Trophoblast cell (in vitro differentiated cells and primary cell): ENCODE data around the gene H3-3A.

ENCODE experiments used
- DNase-seq, 2 donors: peaks; one replicate each; pipeline ENCODE4 v3.0.0-alpha.2; 2016
- H2AFZ ChIP-seq: 2 replicates; pipeline ENCODE4 v1.6.1; 2013; ENCODE audit warnings: low read length, moderate library complexity, mild to moderate bottlenecking; ENCODE audit not compliant: insufficient read depth, poor library complexity
- H2AK5ac ChIP-seq: 2 replicates; pipeline ENCODE4 v1.6.1; 2013; ENCODE audit warnings: mild to moderate bottlenecking, low read length
- H2BK120ac ChIP-seq: 2 replicates; pipeline ENCODE4 v1.6.1; 2013; ENCODE audit warnings: low read length, mild to moderate bottlenecking, moderate library complexity; ENCODE audit not compliant: insufficient read depth, poor library complexity
- H2BK12ac ChIP-seq: 2 replicates; pipeline ENCODE4 v1.6.1; 2013; ENCODE audit warnings: mild to moderate bottlenecking, low read length, moderate library complexity
- H2BK5ac ChIP-seq: 2 replicates; pipeline ENCODE4 v1.6.1; 2013; ENCODE audit warnings: low read length, low read depth, moderate library complexity, mild to moderate bottlenecking; ENCODE audit not compliant: poor library complexity
- H3K14ac ChIP-seq: 2 replicates; pipeline ENCODE4 v1.6.1; 2013; ENCODE audit warnings: mild to moderate bottlenecking, low read length
- H3K18ac ChIP-seq: 2 replicates; pipeline ENCODE4 v1.6.1; 2013; ENCODE audit warnings: mild to moderate bottlenecking, low read length
- H3K23ac ChIP-seq: 2 replicates; pipeline ENCODE4 v1.6.1; 2013; ENCODE audit warnings: low read length
- H3K27ac ChIP-seq: 2 replicates; pipeline ENCODE4 v1.5.1; 2013; ENCODE audit warnings: low read depth, mild to moderate bottlenecking, inconsistent platforms, low read length, moderate library complexity
- H3K27me3 ChIP-seq: 2 replicates; pipeline ENCODE4 v1.6.1; 2013; ENCODE audit warnings: inconsistent platforms, mild to moderate bottlenecking, low read length, moderate library complexity; ENCODE audit not compliant: insufficient read depth
- H3K36me3 ChIP-seq, 2 experiments: 1 replicate in 1 of 2; 2 replicates in 1 of 2; pipeline ENCODE4 v1.6.1; 2013; ENCODE audit warnings: low read length in 2 of 2, mild to moderate bottlenecking in 2 of 2, moderate library complexity in 1 of 2; ENCODE audit not compliant: insufficient read depth in 2 of 2, control insufficient read depth in 1 of 2
- H3K4ac ChIP-seq: 2 replicates; pipeline ENCODE4 v1.6.1; 2013; ENCODE audit warnings: low read depth, mild to moderate bottlenecking, low read length, moderate library complexity
- H3K4me1 ChIP-seq, 2 experiments: 1 replicate in 1 of 2; 2 replicates in 1 of 2; pipeline ENCODE4 v1.6.1; 2013; ENCODE audit warnings: low read length in 2 of 2, mild to moderate bottlenecking in 2 of 2, moderate library complexity in 1 of 2; ENCODE audit not compliant: insufficient read depth in 2 of 2, control insufficient read depth in 1 of 2
- H3K4me2 ChIP-seq: 2 replicates; pipeline ENCODE4 v1.6.1; 2013; ENCODE audit warnings: inconsistent platforms, mild to moderate bottlenecking, low read length, moderate library complexity
- H3K4me3 ChIP-seq: 2 replicates; pipeline ENCODE4 v1.5.1; 2013; ENCODE audit warnings: mild to moderate bottlenecking, low read depth, low read length, inconsistent platforms
- H3K79me1 ChIP-seq: one replicate; pipeline ENCODE4 v1.6.1; 2013; ENCODE audit warnings: low read length
- H3K79me2 ChIP-seq: 2 replicates; pipeline ENCODE4 v1.6.1; 2013; ENCODE audit warnings: low read length, mild to moderate bottlenecking; ENCODE audit not compliant: control insufficient read depth, insufficient read depth, poor library complexity
- H3K9ac ChIP-seq: 2 replicates; pipeline ENCODE4 v1.6.1; 2013; ENCODE audit warnings: mild to moderate bottlenecking, low read length
- H3K9me3 ChIP-seq: 2 replicates; pipeline ENCODE4 v1.6.1; 2013; ENCODE audit warnings: low read depth, mild to moderate bottlenecking, control low read depth, inconsistent platforms, low read length; ENCODE audit not compliant: insufficient read depth
- H4K12ac ChIP-seq: 2 replicates; pipeline ENCODE4 v1.6.1; 2013; ENCODE audit warnings: low read depth, mild to moderate bottlenecking, low read length, moderate library complexity
- H4K8ac ChIP-seq: 2 replicates; pipeline ENCODE4 v1.6.1; 2013; ENCODE audit warnings: low read depth, mild to moderate bottlenecking, low read length, moderate library complexity
- H4K91ac ChIP-seq: one replicate; pipeline ENCODE4 v1.6.1; 2013; ENCODE audit warnings: low read depth, mild to moderate bottlenecking, low read length, moderate library complexity
- WGBS: extraction: QIAGEN DNeasy Blood & Tissue Kit; methylation state at CpG from one replicate; pipeline ENCODE4 v1.1.7; 2013; ENCODE audit warnings: missing lambda C conversion rate; ENCODE audit not compliant: insufficient read length, insufficient coverage; ENCODE audit errors: extremely low coverage; 5-methylcytosine and 5-hydroxymethylcytosine counted together

The H3-3A gene

DNA sequence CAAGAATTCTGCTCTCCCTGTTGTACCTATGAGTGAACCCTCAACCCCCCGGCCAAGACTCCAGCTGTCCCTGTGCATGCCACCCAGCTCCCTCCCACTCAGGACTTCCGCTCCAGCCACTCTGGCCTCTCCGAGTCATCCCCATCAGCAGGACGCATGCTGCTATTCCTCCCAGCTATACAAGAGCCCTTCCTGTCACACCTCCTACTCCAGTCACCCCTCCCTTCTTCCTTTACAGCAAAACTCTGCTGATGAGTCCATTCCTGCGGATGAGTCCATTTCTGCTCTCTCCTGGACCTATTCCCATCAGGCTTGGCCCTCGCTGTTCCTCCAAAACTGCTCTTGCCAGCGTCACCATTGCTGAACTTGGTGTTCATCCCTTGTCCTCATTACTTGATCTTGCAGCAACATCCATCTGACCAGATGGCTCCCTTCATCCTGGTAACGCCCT, 42.2 kb downstream of the H3-3A start:
- no peak overlapping the region for H3K14ac ChIP-seq
- peaks cover 2% of the 10 kb centered on the region for H3K9me3 ChIP-seq

GRCh38 chr1:226107471-226108460, 45.2 kb downstream of the H3-3A start:
- peaks cover 12 to 20% of the 10 kb centered on the region in 2 experiments for H3K4me1 ChIP-seq
- H3K79me2 ChIP-seq = peaks cover 10% of the 10 kb centered on the region
- H3K4me3 ChIP-seq = no peak overlapping the region
- H2BK120ac ChIP-seq = peak overlapping the region; percentile 90
- H4K91ac ChIP-seq = peak overlapping the region; percentile 57
- peak overlapping the region; percentile 82 for H4K8ac ChIP-seq
- H2AK5ac ChIP-seq = peak overlapping the region; percentile 32
- H3K36me3 ChIP-seq = no peaks in the 10 kb centered on the region
- H3K27me3 ChIP-seq = no peaks in the 10 kb centered on the region
- H2BK5ac ChIP-seq = peak overlapping the region; percentile 86
- no CpG with 5 or more reads among the region's 3 CpGs for WGBS
- DNase-seq = peak in 1 of 2 donors; percentile 59
- peak overlapping the region; percentile 55 for H3K14ac ChIP-seq
- H3K4ac ChIP-seq = no peak overlapping the region
- peaks cover 16% of the 10 kb centered on the region for H3K79me1 ChIP-seq
- H3K9me3 ChIP-seq = peaks cover 4% of the 10 kb centered on the region
- no peak overlapping the region for H3K23ac ChIP-seq
- H4K12ac ChIP-seq = peak overlapping the region; percentile 12
- peak overlapping the region; percentile 54 for H2AFZ ChIP-seq
- no peak overlapping the region for H3K9ac ChIP-seq
- H3K18ac ChIP-seq = no peak overlapping the region
- peak overlapping the region; percentile 94 for H2BK12ac ChIP-seq
- no peak overlapping the region for H3K4me2 ChIP-seq
- peak overlapping the region; percentile 61 for H3K27ac ChIP-seq

More for the DNA sequence above, 42.2 kb downstream of the H3-3A start:
- Histone ChIP-seq H4K8ac (no peak overlapping the region), H3K4me2 (no peak overlapping the region), H2BK120ac (no peak overlapping the region), H3K23ac (no peak overlapping the region), H2AK5ac (no peak overlapping the region), H3K79me2 (no peaks in the 10 kb centered on the region), H3K9ac (no peak overlapping the region), H3K79me1 (peaks cover 6% of the 10 kb centered on the region), H3K4me3 (no peak overlapping the region), H3K27ac (no peak overlapping the region), H2BK5ac (no peak overlapping the region), H4K91ac (no peak overlapping the region), H4K12ac (no peak overlapping the region), H3K36me3 (no peaks in the 10 kb centered on the region), H3K4ac (no peak overlapping the region), H3K4me1 (peaks cover 14 to 15% of the 10 kb centered on the region in 2 experiments), H3K18ac (no peak overlapping the region), H2AFZ (no peak overlapping the region), H2BK12ac (no peak overlapping the region), H3K27me3 (no peaks in the 10 kb centered on the region)
- WGBS = no CpG with 5 or more reads among the region's 8 CpGs
- no peak for DNase-seq

GRCh38 chr1:226108935-226109828, 46.7 kb downstream of the H3-3A start:
- no peak for DNase-seq
- WGBS = no CpG with 5 or more reads among the region's 23 CpGs
- H3K27me3 ChIP-seq = no peaks in the 10 kb centered on the region
- H4K91ac ChIP-seq = peak overlapping the region; percentile 32
- H3K4me3 ChIP-seq = peak overlapping the region; percentile 72
- no peak overlapping the region for H2AK5ac ChIP-seq
- H2BK120ac ChIP-seq = no peak overlapping the region
- peaks cover 4% of the 10 kb centered on the region for H3K9me3 ChIP-seq
- H2AFZ ChIP-seq = peak overlapping the region; percentile 74
- H3K79me2 ChIP-seq = peaks cover 10% of the 10 kb centered on the region
- peak overlapping the region; percentile 96 for H3K4me2 ChIP-seq
- H3K14ac ChIP-seq = peak overlapping the region; percentile 9
- no peak overlapping the region for H2BK5ac ChIP-seq
- H2BK12ac ChIP-seq = peak overlapping the region; percentile 42
- H4K8ac ChIP-seq = peak overlapping the region; percentile 74
- peak overlapping the region; percentile 57 for H3K18ac ChIP-seq
- peaks cover 16% of the 10 kb centered on the region for H3K79me1 ChIP-seq
- H4K12ac ChIP-seq = peak overlapping the region; percentile 35
- peak overlapping the region; percentile 34 for H3K9ac ChIP-seq
- no peak overlapping the region for H3K27ac ChIP-seq
- no peaks in the 10 kb centered on the region for H3K36me3 ChIP-seq
- peak overlapping the region; percentile 20 for H3K4ac ChIP-seq
- peaks cover 12 to 20% of the 10 kb centered on the region in 2 experiments for H3K4me1 ChIP-seq
- no peak overlapping the region for H3K23ac ChIP-seq

DNA sequence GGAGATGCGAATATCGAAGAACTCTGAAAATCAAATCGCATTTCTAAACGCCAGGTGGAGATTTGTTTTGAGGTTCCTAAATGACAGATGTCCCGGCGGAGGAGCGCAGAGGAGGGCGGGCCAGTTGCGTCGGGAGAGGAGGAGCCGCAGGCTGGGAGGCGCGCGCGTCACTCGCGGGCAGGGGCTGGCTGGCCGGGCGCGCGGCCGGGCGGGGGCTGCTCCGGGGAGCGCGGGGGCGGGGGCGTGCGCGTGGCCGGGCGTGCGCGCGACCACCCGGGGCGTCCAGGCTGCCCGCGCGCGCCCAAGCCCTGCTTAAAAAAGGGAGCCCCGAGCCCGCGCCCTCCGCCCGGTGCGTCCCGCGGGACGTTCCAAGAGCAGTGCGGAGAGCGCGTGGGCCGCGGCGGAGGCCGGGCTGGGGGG, 47.3 kb downstream of the H3-3A start:
- Histone ChIP-seq H3K14ac (peak overlapping the region; percentile 84), H3K9ac (peak overlapping the region; percentile 54), H2BK12ac (no peak overlapping the region), H4K12ac (peak overlapping the region; percentile 80), H2AFZ (peak overlapping the region; percentile 76), H3K23ac (no peak overlapping the region), H3K18ac (peak overlapping the region; percentile 60), H4K8ac (peak overlapping the region; percentile 98), H3K9me3 (peaks cover 4% of the 10 kb centered on the region), H4K91ac (peak overlapping the region; percentile 83), H2BK5ac (peak overlapping the region; percentile 75), H3K79me2 (peaks cover 10% of the 10 kb centered on the region), H3K4ac (peak overlapping the region; percentile 78), H3K4me3 (peak overlapping the region; percentile 80), H3K27ac (peak overlapping the region; percentile 86), H3K36me3 (no peaks in the 10 kb centered on the region), H2BK120ac (peak overlapping the region; percentile 72), H3K79me1 (peaks cover 16% of the 10 kb centered on the region), H2AK5ac (no peak overlapping the region), H3K4me2 (peak overlapping the region; percentile 97), H3K27me3 (no peaks in the 10 kb centered on the region), H3K4me1 (peaks cover 12 to 20% of the 10 kb centered on the region in 2 experiments)
- WGBS = no CpG with 5 or more reads among the region's 57 CpGs
- peak; percentile 82 to 87 for DNase-seq
